CD4-positive, alpha-beta T cell (primary cell): ENCODE measurements around the gene NUDT19. TPM values are rescaled to one million over a fixed set of nuclear protein-coding genes. Genes with fewer than 3 reads are reported as not detected.
"Not testable (repeated sequence)": the region's sequence is repeated elsewhere in the genome, so short reads cannot be mapped to it uniquely, and the experiment has no call there.

Experiments
- ATAC-seq: fragments of 200-7000 bp; cut with Tn5 transposase; one replicate; pipeline ENCODE4 v1.10.0; 2022; ENCODE audit warnings: mild to moderate bottlenecking; ENCODE audit not compliant: poor library complexity
- CTCF ChIA-PET: fragments of 350-600 bp; sonication (Branson Sonifier 250); formaldehyde crosslinking; loops from one replicate; lab custom pipeline; 2021; ENCODE audit warnings: antibody characterized with exemption, inconsistent platforms; lab: Charles Lee
- POLR2A ChIA-PET: fragments of 350-600 bp; sonication (Branson Sonifier 250); formaldehyde crosslinking; loops from one replicate; lab custom pipeline; 2021; ENCODE audit warnings: antibody characterized with exemption, inconsistent platforms; lab: Charles Lee
- DNase-seq, 14 experiments: peaks; one replicate each; pipeline ENCODE4 v3.0.0-alpha.2; 2013 to 2020; ENCODE audit warnings: mixed read lengths in 2 of 14
- H3K27ac ChIP-seq, 2 donors: one replicate each; pipeline versions ENCODE4 v1.5.1 to v1.7.0; 2013; ENCODE audit warnings: low read length in 2 of 2, low read depth in 1 of 2, mild to moderate bottlenecking in 1 of 2
- H3K27me3 ChIP-seq, 2 experiments: 1 replicate in 1 of 2; 2 replicates in 1 of 2; pipeline versions ENCODE4 v1.6.1 to v1.7.0; 2013; ENCODE audit warnings: low read length in 2 of 2, control low read depth in 1 of 2, mild to moderate bottlenecking in 1 of 2, moderate library complexity in 1 of 2; ENCODE audit not compliant: insufficient read depth in 2 of 2, control insufficient read depth in 1 of 2
- H3K36me3 ChIP-seq: one replicate; pipeline ENCODE4 v1.6.1; 2013; ENCODE audit warnings: low read length, control low read depth; ENCODE audit not compliant: insufficient read depth
- H3K4me1 ChIP-seq: one replicate; pipeline ENCODE4 v1.6.1; 2013; ENCODE audit warnings: low read length, control low read depth; ENCODE audit not compliant: insufficient read depth
- H3K4me3 ChIP-seq: one replicate; pipeline ENCODE4 v1.5.1; 2013; ENCODE audit warnings: mild to moderate bottlenecking, low read length, moderate library complexity
- H3K9me3 ChIP-seq, 2 experiments: 1 replicate in 1 of 2; 2 replicates in 1 of 2; pipeline versions ENCODE4 v1.6.1 to v1.7.0; 2013; ENCODE audit warnings: low read length in 2 of 2, mild to moderate bottlenecking in 2 of 2, control low read depth in 1 of 2, moderate library complexity in 1 of 2; ENCODE audit not compliant: control insufficient read depth in 1 of 2, insufficient read depth in 1 of 2
- H3K27ac Mint-ChIP-seq: one replicate; pipeline ENCODE4 v1.8.0; 2020; ENCODE audit warnings: mixed read lengths
- H3K27me3 Mint-ChIP-seq: one replicate; pipeline ENCODE4 v1.8.0; 2021; ENCODE audit warnings: mixed read lengths
- H3K36me3 Mint-ChIP-seq: one replicate; pipeline ENCODE4 v1.8.0; 2021; ENCODE audit warnings: low read depth, mixed read lengths
- H3K4me1 Mint-ChIP-seq: one replicate; pipeline ENCODE4 v1.8.0; 2021; ENCODE audit warnings: low read depth, mixed read lengths
- H3K4me3 Mint-ChIP-seq: one replicate; pipeline ENCODE4 v1.8.0; 2020; ENCODE audit warnings: mild to moderate bottlenecking, mixed read lengths
- H3K9me3 Mint-ChIP-seq: one replicate; pipeline ENCODE4 v1.8.0; 2020; ENCODE audit warnings: mixed read lengths
- CTCF ChIP-seq: fragments of 200-600 bp; IDR thresholded peaks from one replicate; pipeline ENCODE4 v1.8.0; 2022; ENCODE audit warnings: antibody characterized with exemption, mild to moderate bottlenecking
- intact Hi-C, 2 experiments: fragments of 100-400 bp; cut with DNase I in 1 of 2; cut with micrococcal nuclease in 1 of 2; formaldehyde crosslinking; loops; one replicate each; pipeline versions ENCODE4 v1.15.1 to v1.9.0; 2023 to 2025; cut with DNase I, micrococcal nuclease
- total RNA-seq, 174 experiments: library from RNA in 2 of 174; stranded (reverse) in 2 of 174; gene quantifications; one replicate each; pipeline ENCODE4 v1.2.3 and lab custom pipeline; 2021 to 2026

NUDT19 gene
- total RNA-seq, 2 experiments from 2014 or later: 7.9 to 8.2 TPM

- H3K9me3 Mint-ChIP-seq, H3K27me3 Mint-ChIP-seq, CTCF ChIA-PET, H3K27me3 ChIP-seq, POLR2A ChIA-PET, H3K9me3 ChIP-seq, H3K4me3 ChIP-seq, H3K27ac ChIP-seq, ATAC-seq: not testable (repeated sequence)
- Mint-ChIP-seq H3K4me3 (peak overlapping the region; percentile 70), H3K36me3 (peaks cover 68% of the 10 kb centered on the region), H3K4me1 (peaks cover 70% of the 10 kb centered on the region), H3K27ac (peak overlapping the region; percentile 15)
- H3K4me1 ChIP-seq: peaks cover 46% of the 10 kb centered on the region
- intact Hi-C loops: loop anchor here in 1 of 2 experiments (10.0 kb wide), 1 partner anchor 49 kb away; no protein-coding TSS in a partner anchor
- peaks cover 25% of the 10 kb centered on the region for H3K36me3 ChIP-seq
- peak in 1 of 14 experiments; percentile 31 for DNase-seq
These were observed 3.9 kb downstream of the NUDT19 start for GRCh38 chr19:32695506-32695905.

GRCh38 chr19:32696771-32697170 is 5.2 kb downstream of the NUDT19 start:
- POLR2A ChIA-PET, H3K27me3 Mint-ChIP-seq, H3K4me3 Mint-ChIP-seq: not testable (repeated sequence)

GRCh38 chr19:32700129-32700528 is 8.5 kb downstream of the NUDT19 start:
- POLR2A ChIA-PET: interaction anchor here (1.2 kb wide), 1 partner anchor 24 kb away, joined by 5 read pairs; no protein-coding TSS in a partner anchor
- ATAC-seq, H3K27me3 ChIP-seq, intact Hi-C loops, DNase-seq, H3K27ac ChIP-seq, H3K27ac Mint-ChIP-seq, H3K9me3 Mint-ChIP-seq, H3K4me3 ChIP-seq, H3K4me1 ChIP-seq, H3K27me3 Mint-ChIP-seq: not testable (repeated sequence)
- Mint-ChIP-seq H3K36me3 (peaks cover 92% of the 10 kb centered on the region), H3K4me1 (peaks cover 47% of the 10 kb centered on the region), H3K4me3 (peak overlapping the region; percentile 11)
- CTCF ChIA-PET: interaction anchor here (0.6 kb wide), 1 partner anchor 483 kb away, joined by 4 read pairs; no protein-coding TSS in a partner anchor
- peaks cover 29% of the 10 kb centered on the region for H3K36me3 ChIP-seq
- H3K9me3 ChIP-seq: peaks cover 11 to 25% of the 10 kb centered on the region in 2 experiments

More at GRCh38 chr19:32696771-32697170, 5.2 kb downstream of the NUDT19 start:
- Mint-ChIP-seq H3K4me1 (peaks cover 68% of the 10 kb centered on the region), H3K36me3 (peaks cover 80% of the 10 kb centered on the region)
- peaks cover 25% of the 10 kb centered on the region for H3K36me3 ChIP-seq
- H3K9me3 ChIP-seq, H3K9me3 Mint-ChIP-seq, H3K4me3 ChIP-seq, CTCF ChIA-PET, ATAC-seq, H3K27me3 ChIP-seq, H3K27ac ChIP-seq, H3K27ac Mint-ChIP-seq: not testable (repeated sequence)
- intact Hi-C loops: loop anchor here in 1 of 2 experiments (10.0 kb wide), 1 partner anchor 48 kb away; no protein-coding TSS in a partner anchor
- peaks cover 34% of the 10 kb centered on the region for H3K4me1 ChIP-seq
- DNase-seq: peak in 2 of 14 experiments; percentile 34 to 37

- POLR2A ChIA-PET: interaction anchor here (1.5 kb wide), 1 partner anchor 10 kb away, joined by 4 read pairs; the partner anchor contains the start of gene NUDT19
These were observed 10.4 kb downstream of the NUDT19 start for GRCh38 chr19:32702010-32702409.

GRCh38 chr19:32704006-32704405 is 12.4 kb downstream of the NUDT19 start:
- H3K27me3 Mint-ChIP-seq, H3K27me3 ChIP-seq, H3K4me3 Mint-ChIP-seq, ATAC-seq, H3K27ac ChIP-seq, H3K4me3 ChIP-seq, H3K27ac Mint-ChIP-seq, CTCF ChIA-PET, intact Hi-C loops, DNase-seq, H3K9me3 Mint-ChIP-seq: not testable (repeated sequence)
- POLR2A ChIA-PET: interaction anchor here (1.4 kb wide), 1 partner anchor 12 kb away, joined by 4 read pairs; the partner anchor contains the start of gene NUDT19
- peaks cover 15% of the 10 kb centered on the region for H3K36me3 ChIP-seq
- peaks cover 10% of the 10 kb centered on the region for H3K4me1 ChIP-seq
- H3K4me1 Mint-ChIP-seq: peaks cover 26% of the 10 kb centered on the region
- H3K36me3 Mint-ChIP-seq: peaks cover 79% of the 10 kb centered on the region
- peaks cover 11 to 25% of the 10 kb centered on the region in 2 experiments for H3K9me3 ChIP-seq

More at GRCh38 chr19:32702010-32702409, 10.4 kb downstream of the NUDT19 start:
- peaks cover 89% of the 10 kb centered on the region for H3K36me3 Mint-ChIP-seq
- H3K4me1 Mint-ChIP-seq: peaks cover 32% of the 10 kb centered on the region
- DNase-seq (no peak), ATAC-seq (no peak)
- Histone ChIP-seq H3K9me3 (peaks cover 11 to 25% of the 10 kb centered on the region in 2 experiments), H3K36me3 (peaks cover 24% of the 10 kb centered on the region), H3K4me3 (no peak overlapping the region), H3K27ac (no peak overlapping the region), H3K27me3 (no peaks in the 10 kb centered on the region), H3K4me1 (no peaks in the 10 kb centered on the region)
- H3K4me3 Mint-ChIP-seq: no peak overlapping the region
- TF ChIP-seq CTCF: no peak
- H3K27me3 Mint-ChIP-seq: no peaks in the 10 kb centered on the region
- H3K9me3 Mint-ChIP-seq: peaks cover 3% of the 10 kb centered on the region
- intact Hi-C loops: no loop called here
- H3K27ac Mint-ChIP-seq: no peak overlapping the region
- CTCF ChIA-PET: no interaction called here
